HL-60/S4 treated with retinoic acid at 250 ng/mL for 4 days and 3 days (cell line): ENCODE results near the gene FGF4.

Source experiments
- in situ Hi-C: fragments of 300-500 bp; cut with MboI; formaldehyde crosslinking; loops from 2 replicates; pipeline ENCODE4 v1.7.0; 2022; ENCODE audit warnings: low sequenced_read_pairs

FGF4 gene

GRCh38 chr11:69729252-69729651 is 45.9 kb downstream of the FGF4 start:
- in situ Hi-C loops = no loop called here

- in situ Hi-C loops = no loop called here
Measured at GRCh38 chr11:69727266-69727665, 47.9 kb downstream of the FGF4 start.

GRCh38 chr11:69726481-69726880 is 48.7 kb downstream of the FGF4 start:
- in situ Hi-C loops = no loop called here

GRCh38 chr11:69726019-69726418 is 49.1 kb downstream of the FGF4 start:
- in situ Hi-C loops = no loop called here

GRCh38 chr11:69721745-69722144 is 53.4 kb downstream of the FGF4 start:
- in situ Hi-C loops = loop anchor here (25.0 kb wide), 1 partner anchor 466 kb away; no protein-coding TSS in a partner anchor

GRCh38 chr11:69721106-69721505 is 54.0 kb downstream of the FGF4 start:
- in situ Hi-C loops = loop anchor here (25.0 kb wide), 1 partner anchor 466 kb away; no protein-coding TSS in a partner anchor
